GM19043 (cell line): Measurements from ENCODE around the gene NATD1.

Experiments used
- ATAC-seq: cut with Tn5 transposase; IDR thresholded peaks from one replicate; pipeline ENCODE4 v1.9.1; 2021; ENCODE audit warnings: low read depth; ENCODE audit not compliant: unreplicated experiment

Gene NATD1

DNA sequence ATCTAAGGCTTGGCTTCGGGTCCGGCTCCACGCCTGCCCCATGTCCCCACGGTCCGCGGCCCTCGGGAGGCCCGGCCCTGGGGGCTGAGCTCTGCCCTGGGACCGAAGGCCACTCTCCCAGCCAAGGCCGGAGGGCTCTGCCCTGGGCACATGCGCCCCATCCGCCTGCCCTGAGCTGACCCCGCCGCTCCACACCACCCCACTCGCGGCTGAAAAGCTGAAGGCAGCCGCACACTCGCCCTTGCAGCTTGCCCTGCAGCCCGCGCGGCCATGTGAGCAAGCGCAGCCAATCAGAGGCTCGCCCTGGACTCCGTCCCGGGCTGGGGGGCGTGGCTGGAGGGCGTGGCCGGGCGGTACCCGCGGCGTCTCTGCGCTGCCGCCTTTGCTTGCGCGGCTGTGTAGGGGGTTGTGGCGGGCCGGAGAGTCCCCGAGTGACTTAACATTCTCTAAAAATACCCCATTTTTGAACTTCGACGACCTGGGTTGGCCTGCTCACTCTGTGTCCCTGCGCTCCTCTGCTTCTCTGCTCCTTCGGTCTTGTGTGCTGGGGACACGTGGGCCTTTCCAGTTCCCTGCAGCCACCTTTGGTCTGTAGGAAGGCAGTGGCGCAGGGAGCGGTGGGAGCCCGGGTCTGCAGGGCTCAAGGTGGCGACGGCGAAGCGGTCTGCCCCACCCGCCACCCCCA lies 22.5 kb upstream of the NATD1 start:
- ATAC-seq: peak; percentile 89

DNA sequence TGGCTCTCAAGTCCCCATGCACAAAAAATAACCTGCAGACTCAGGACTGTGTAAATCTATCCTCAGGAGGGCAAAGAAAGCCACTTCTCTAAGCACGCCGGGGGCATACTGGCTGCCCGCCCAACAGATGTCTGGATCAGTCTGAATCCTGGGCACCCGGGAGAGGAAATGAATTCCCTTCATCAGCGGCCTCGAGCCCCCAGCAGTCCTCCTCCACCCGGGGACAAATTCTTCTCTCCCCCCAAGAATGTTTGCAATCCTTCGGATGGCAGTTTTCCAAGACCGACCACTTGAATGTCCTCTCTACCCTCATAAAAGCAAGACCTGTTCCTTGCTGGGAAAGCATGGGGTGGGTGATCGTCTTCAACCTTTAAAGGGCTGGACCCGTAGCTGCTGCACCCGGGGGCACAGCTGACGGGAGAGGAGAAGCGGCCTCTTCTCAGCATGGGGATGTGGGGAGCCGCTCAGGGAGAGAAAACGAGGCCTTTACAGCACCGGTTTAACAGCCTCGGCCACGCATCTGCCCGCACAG lies 21.9 kb upstream of the NATD1 start:
- ATAC-seq: no peak

DNA sequence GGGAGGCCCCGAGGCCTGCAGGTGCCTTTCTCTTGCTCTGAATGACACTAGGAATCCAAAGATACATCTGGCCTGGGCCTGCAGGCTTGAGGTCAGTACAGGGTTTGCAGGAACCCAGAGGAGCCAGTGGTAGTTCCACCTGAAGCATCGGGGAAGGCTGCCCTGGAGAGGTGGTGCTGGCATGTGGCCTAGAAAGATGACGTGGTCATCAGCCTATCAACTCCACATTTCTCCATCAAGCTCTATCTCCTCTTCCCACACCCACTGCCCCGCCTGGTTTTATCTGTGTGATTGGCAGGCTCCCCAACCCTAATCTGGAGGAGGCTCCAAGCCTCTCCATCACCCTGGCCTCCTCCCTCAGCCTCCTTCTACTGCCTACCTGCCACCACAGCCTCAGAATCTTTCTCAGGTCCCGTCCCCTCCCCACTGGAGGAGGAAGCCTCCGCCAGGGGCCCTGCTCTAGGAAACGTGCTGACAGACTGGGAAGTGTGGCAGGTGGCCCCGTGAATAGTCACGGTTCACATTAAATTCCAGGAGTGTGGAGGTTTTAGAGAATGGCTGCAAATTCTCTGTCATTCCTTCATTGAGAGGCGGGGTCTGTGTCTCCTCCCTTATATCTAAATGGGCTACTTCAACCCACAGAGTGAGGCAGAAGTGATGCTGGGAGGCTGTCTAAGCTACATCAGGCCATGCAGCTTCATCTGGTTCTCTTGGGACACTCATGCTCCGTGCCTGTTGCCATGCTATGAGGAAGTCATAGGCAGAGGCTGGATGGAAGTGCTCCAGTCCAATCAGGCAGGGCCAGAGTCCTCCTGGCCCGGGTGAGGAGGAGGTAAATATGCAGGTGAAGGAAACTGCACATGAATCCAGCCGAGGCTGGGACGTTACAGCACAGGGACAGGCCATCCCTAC lies 19.9 kb upstream of the NATD1 start:
- no peak for ATAC-seq

DNA sequence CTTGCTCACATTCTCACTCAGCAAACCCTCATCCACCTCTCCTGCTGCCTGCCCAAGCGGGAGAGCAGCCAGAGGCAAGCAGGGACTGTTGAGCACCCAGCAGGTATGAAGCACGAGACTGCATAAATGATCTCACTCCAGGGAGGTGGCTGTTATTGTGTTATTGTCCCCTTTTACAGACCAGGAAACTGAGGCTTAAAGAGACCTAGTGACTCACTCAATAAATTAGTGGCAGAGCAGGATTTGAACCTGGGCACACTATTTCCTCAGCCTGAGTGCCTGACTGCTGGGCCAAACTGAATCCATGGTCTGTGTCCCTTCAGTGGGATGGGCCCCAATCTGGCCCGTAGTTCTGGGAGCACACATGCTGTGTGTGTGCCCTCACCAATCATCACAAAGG lies 19.0 kb upstream of the NATD1 start:
- no peak for ATAC-seq

DNA sequence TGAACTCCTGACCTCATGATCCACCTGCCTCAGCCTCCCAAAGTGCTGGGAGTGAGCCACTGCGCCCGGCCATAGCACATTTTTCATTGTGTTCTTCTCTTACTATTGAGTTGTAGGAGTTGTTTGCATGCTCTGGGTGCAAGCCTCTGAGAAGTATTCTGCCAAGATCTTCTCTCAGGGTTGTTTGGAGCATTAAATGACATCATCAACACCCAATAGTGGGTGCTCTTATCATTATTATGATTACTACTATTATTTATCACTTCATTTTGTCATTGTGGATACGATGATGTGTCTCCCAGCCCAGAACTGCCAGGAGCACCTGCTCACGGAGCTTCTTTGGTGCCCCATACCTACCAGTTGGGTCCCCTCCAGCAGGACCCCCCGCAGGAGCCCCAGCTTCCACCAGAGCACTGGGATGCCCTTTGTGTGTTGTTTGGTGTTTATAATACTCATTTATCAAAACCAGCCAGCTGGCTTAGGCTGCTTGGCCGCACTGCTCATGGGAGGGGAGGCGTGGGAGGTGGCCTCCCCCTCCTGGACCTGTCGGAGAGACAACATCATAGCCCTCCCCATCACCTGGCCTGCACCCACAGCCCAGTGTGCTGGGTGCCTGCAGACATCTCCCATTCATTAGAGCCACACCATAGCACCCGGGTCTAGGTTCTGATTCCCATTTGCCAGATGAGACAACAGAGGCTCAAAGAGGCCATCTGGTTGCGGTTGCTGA lies 18.4 kb upstream of the NATD1 start:
- no peak for ATAC-seq

DNA sequence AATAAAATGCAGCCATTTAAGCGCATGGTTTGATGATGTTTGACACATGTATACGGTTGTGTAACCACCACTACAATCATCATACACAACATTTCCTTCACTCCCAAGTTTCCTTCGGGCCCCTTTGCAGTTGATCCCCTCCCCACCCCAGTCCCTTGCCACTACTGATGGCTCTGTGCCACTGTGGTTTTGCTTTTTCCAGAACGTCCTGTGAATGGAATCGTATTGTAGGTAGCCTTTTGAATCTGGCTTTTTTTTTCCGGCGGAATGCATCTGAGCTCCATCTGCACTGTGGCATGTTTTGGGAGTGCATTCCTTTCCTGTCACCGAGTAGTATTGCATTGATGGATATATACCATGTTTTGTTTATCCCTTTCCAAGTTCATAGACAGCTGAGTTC lies 16.2 kb upstream of the NATD1 start:
- no peak for ATAC-seq

DNA sequence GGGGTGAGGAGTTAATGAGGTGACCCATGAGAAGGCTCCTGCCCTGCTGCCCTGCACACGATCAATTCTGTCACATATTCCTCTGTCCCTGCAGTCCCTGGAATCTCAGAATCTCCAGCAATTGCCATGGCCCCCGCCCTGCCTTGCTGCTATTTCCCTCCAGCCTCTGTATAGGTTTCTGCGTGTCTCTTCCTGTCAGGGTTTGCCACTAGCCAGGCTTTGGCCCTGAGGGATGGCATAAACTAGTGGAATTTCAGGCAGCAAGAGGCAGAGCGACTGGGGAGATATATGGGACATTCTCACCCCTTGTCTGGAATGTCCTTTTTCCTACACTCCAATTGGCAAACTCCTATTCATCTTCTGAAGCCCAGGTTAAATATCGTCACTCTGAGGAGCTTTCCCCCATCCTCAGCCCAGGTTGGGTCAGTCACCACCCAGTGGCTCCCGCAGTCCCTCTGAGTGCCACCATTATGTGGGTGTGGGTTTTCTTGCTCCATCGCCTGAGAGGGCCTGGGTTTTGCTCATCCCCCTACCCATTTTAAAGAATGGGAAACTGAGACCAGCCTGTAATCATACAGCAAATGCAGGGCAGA lies 15.5 kb upstream of the NATD1 start:
- ATAC-seq: no peak

DNA sequence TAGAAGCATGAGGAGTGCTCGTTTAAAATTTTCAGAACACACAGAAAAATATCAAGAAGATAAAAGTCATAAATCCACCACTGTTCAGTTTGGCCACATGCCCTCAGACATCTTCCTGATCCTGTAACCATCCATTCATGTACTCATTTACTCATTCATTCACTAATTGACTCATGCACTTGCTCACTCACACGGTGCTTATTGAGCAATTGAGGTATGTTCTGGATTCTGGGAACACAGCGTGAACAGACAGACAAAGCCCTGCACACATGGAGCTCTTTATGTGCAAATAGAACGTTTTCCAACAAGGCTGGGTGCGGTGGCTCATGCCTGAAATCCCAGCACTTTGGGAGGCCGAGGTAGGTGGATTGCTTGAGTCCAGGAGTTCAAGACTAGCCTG lies 10.2 kb upstream of the NATD1 start:
- no peak for ATAC-seq

DNA sequence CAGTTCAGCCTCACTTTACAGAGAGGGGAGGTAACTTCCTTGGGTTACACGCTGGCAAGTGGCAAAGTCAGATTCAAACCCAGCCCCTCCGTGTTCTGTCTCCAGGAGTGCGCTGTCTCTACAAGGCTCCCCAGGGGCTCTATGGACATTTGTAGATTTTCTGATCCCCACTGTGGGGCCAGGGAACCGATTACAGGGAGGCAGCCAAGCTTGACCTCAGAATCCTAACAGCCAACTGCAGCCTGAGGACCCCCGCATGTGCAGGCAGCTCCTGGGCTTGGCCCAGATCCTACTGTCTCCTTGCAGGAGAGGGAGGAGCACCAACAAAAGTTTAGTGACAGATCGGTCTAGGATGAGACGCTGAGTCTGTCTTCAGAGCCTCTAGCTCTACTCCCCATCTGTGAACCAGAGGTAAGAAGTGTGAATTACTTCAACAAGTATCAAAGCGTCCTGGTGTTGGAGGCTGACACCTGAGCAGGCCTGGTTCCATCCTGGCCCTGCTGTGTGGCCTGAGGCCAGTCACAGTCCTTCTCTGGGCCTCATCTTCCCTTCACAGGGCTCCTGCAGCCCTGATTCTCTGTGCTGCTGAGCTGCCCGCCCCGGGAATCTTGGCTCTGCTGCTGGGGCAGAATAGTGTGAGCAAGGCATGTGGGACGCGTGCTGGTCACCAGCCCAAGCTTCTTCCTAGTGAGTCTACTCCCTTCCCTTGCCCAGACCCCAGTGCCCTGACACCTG lies 9.2 kb upstream of the NATD1 start:
- no peak for ATAC-seq

DNA sequence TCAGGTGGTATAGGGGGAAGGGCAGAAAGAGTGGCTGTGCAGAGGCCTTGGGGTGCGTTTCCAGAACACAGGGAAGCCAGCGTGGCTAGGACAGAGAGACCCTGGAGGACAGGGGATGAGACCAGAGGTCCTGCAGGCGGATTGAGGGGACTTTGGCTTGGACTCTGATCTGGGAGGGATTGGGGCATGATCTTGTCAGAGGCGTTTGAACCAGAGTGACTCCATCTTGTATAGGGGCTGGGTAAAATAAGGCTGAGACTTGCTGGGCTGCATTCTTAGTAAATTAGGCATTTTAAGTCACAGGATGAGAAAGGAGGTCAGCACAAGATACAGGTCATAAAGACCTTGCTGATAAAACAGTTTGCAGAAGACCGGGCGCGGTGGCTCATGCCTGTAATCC lies 5.4 kb upstream of the NATD1 start:
- ATAC-seq: no peak

DNA sequence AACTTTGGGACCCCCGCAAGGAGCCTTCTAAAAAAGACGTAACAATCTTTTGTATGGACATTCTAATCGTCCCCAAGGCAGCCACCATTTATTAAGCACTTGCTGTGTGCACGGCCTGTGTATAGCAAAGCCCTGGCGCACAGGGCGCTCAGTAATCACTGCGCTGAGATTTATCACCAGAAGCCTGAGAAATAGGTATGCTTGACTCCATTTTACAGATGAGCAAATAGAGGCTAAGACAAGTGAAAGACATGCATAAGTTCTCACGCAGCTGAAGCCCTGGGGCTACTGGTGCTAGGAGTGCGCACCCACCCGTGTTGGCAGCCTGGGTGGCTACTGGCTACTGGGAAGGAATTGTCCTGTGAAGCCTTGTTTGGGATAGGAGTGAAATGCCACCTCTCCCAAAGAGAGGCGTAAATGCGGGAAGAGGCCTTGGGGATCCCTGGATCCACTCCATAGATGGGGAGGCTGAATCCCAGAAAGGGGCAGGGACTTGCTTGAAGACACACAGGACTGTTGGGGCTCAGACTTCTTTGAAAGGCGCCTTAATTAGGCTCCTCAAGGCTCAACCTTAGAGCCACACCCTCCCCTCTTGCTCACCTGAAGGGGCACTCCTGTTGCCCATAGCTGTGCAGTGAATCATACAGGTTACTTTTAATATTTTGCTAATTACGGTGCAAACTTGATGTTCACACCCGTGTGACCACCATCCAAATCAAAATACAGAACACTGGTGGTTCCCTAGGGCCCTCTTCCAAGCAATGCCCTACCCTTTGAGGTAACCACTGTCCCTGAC lies 634 bp upstream of the NATD1 start:
- ATAC-seq: no peak

DNA sequence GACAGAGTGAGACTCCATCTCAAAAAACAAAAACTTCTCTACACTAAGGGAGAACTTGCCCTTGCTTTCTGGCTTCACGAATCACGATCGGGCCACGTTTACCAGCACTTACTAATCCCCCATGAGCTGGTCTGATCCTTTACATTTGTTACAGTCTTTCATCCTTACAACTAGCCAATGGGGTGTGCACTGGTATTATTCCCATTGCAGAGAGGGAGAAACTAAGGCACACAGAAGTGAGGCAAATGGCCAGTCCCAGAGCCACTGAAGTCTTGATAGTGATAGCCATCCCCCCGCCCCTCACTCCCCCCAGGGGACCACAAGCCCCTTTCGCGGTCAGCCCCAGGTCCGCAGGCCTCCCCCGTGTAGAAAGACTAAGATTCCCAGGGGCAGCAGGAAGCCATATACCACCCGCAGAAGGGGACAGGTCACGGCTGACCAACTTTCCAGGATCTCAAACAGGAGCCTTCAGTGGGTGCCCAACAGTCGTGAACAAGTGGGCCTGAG lies 868 bp downstream of the NATD1 start:
- ATAC-seq: no peak

DNA sequence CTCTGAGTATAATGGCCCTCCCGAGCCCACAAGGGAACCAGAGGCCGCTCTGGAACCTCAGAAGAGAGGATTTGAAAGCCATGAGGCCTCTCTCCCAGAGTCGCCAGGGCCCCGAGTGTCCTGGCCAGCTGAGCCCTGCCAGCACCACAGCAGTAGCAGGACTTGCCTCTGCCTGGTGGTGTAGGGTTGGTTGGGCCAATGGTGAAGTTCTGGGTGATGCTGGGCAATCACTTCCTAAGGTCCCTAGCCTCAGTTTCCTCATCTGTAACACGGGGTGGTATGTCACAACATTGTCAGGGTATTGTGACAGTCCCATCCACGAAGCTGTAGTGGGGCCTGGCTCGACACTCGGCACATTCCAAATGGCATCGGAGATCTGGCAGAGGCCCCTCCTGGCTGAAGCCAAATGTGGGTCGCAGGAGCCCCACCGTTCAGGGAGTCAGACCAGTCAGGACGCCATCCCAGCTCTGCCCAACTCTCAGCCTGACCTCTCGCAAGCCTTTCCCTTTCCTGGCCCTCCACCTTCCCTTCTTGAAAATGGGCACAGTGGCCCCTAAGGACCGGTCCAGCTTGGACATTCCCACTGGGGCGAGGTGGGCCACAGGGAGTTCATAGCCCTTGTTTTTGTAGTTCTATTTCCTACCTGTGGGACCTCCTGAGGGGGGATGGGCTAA lies 1.7 kb downstream of the NATD1 start:
- no peak for ATAC-seq

DNA sequence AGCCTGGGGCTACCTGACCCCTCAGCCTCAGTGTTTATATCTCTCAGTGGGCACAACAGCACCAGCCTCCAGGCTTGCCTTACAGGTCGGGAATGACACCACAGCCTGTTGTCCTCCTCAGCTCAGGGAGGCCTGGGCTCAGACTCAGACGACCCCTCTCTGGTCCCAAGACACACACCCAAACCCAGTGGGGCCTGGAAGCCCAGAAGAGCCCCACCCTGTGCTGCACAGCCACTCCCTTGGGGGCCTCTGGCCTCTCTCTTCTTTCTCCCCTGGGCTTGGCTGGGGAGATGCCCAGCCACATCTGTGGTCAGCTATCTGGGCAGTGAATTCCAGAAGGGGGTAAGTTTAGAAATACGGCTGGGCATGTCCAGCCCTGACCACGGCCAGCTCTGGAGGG lies 2.4 kb downstream of the NATD1 start:
- no peak for ATAC-seq

DNA sequence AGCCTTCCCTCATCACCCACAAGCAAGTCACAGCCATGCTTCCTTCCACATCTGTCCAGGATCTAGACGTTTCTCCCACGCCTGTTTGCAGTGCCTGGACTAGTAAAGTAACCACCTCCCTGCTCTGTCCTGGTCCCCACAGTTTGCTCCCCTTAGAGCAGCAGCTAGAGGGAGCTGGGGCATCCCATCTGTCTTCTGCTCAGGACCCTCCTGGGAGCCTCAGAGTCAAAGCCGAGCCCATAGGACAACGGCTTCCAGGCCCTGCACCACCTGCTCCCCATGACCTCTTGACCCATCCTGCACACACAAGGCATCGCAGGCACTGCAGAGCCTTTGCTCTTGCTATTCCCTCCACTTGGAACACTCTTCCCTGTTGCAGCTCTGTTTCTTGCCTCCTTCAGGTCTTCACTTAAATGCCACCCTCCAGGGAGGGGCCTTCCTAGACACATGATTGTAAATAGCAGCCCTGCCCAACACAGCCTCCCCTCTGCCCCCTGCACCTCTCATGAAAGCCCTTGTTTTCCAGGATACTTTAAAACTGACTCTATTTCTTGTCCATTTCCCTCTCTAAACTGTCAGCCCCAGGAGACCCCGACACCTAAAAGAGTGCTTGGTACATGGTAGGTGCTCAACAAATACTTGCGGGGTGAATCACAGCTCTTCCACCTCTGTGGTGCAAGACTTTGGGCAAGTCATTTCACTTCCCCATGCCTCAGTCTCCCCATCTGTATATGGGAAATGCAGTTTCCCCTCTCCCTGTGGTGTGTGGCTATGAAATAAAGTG lies 3.1 kb downstream of the NATD1 start:
- ATAC-seq: no peak

DNA sequence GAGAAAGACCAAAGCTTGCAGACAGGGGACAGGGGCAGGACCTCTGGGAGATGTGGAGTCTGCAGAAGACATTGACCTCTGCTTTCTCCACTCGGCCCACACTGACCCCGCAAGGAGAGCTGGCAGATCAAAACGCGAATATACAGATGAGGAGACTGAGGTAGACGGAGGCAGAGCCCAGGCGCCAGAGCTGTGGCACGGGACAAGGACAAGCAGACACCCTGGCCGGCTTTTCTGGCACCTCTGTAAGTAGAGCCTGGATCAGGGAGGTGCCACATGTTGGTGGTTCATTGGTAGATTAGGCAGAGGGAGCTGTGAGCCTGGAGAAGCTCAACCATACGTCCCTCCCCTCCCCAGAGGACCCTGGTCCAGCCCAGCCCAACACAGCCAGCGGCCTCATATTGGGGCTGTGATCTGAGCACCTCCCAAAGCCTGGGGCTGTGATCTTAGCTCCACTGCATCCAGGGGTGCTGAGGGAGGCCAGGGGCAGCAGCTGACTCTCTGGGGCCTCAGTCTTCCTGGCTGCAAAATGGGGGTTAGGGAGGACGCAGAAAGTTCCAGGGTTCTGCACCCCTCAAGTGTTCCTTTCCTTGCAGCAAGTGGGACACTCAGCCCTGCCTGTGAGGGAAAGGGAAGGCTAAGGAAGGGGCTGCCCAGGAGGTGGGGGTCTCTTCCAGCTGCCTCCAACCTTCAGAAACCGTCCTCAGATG lies 4.0 kb downstream of the NATD1 start:
- no peak for ATAC-seq

DNA sequence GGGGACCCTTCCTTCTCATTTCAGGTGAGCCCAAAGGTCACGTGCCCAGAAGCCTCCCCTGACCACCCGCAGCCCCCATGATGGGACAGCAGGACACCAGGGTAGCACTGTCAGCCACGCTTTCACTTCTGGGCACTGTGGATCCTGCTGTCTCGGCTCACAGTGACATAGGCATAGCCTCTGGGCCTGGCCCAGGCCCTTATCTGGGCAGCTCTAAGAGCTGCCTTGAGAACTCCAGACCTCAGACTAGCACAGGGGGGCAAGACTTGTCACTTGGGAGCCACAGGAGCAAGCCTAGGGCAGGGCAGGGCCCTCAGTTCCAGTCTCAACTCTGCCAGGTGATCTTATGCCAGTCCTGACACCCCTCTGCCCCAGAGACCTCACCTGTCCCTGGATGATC lies 4.7 kb downstream of the NATD1 start:
- no peak for ATAC-seq
